GM23338 (cell line): ENCODE measurements around the gene CEACAM16. TPM values are rescaled to one million over a fixed set of nuclear protein-coding genes. Genes with fewer than 3 reads are reported as not detected.

Experiments
- ATAC-seq: fragments of 200-7000 bp; cut with Tn5 transposase; 3 replicates; pipeline ENCODE4 v1.9.1; 2020
- DNase-seq: peaks from one replicate; pipeline ENCODE4 v3.0.0-alpha.2; 2015; ENCODE audit warnings: low spot score
- H2AFZ ChIP-seq: fragments of 200-600 bp; sonication (generic); 2 replicates; pipeline ENCODE4 v1.8.0; 2016; ENCODE audit warnings: antibody characterized with exemption, mild to moderate bottlenecking, moderate library complexity
- H3F3A ChIP-seq: fragments of 200-600 bp; sonication (generic); replicated peaks from 2 replicates; pipeline ENCODE4 v1.8.0; 2017; ENCODE audit warnings: antibody characterized with exemption, mixed run types, low read depth
- H3K27ac ChIP-seq: fragments of 200-600 bp; sonication (generic); 2 replicates; pipeline ENCODE4 v1.6.1; 2016; ENCODE audit warnings: low read depth
- H3K27me3 ChIP-seq: fragments of 200-600 bp; sonication (generic); 2 replicates; pipeline ENCODE4 v1.8.0; 2016; ENCODE audit warnings: mild to moderate bottlenecking, mixed run types, moderate library complexity; ENCODE audit not compliant: insufficient read depth
- H3K36me3 ChIP-seq: fragments of 200-600 bp; sonication (generic); 2 replicates; pipeline ENCODE4 v1.8.0; 2016; ENCODE audit warnings: mild to moderate bottlenecking; ENCODE audit not compliant: insufficient read depth
- H3K4me1 ChIP-seq: fragments of 200-600 bp; sonication (generic); 2 replicates; pipeline ENCODE4 v1.8.0; 2016; ENCODE audit warnings: mild to moderate bottlenecking, moderate library complexity; ENCODE audit not compliant: insufficient read depth
- H3K4me2 ChIP-seq: fragments of 200-600 bp; sonication (generic); 2 replicates; pipeline ENCODE4 v1.7.1; 2017; ENCODE audit warnings: mixed run types
- H3K4me3 ChIP-seq: fragments of 200-600 bp; sonication (generic); 2 replicates; pipeline ENCODE4 v1.6.1; 2016; ENCODE audit warnings: mixed run types
- H3K79me2 ChIP-seq: fragments of 200-600 bp; sonication (generic); replicated peaks from 2 replicates; pipeline ENCODE4 v1.8.0; 2017; ENCODE audit warnings: mild to moderate bottlenecking; ENCODE audit not compliant: insufficient read depth
- H3K9me2 ChIP-seq: fragments of 200-600 bp; sonication (generic); 2 replicates; pipeline ENCODE4 v1.8.0; 2017; ENCODE audit not compliant: insufficient read depth
- H4K20me1 ChIP-seq: fragments of 200-600 bp; sonication (generic); replicated peaks from 2 replicates; pipeline ENCODE4 v1.8.0; 2017; ENCODE audit warnings: mild to moderate bottlenecking; ENCODE audit not compliant: insufficient read depth
- H3K27ac Mint-ChIP-seq: 2 replicates; pipeline ENCODE4 v1.8.0; 2020; ENCODE audit warnings: inconsistent platforms, mild to moderate bottlenecking, moderate library complexity, mixed read lengths
- H3K27me3 Mint-ChIP-seq: 3 replicates; pipeline ENCODE4 v1.8.0; 2022; ENCODE audit warnings: low read depth, mild to moderate bottlenecking, moderate library complexity, mixed read lengths, inconsistent platforms; ENCODE audit not compliant: insufficient read depth, poor library complexity
- H3K36me3 Mint-ChIP-seq: 3 replicates; pipeline ENCODE4 v1.8.0; 2021; ENCODE audit warnings: low read depth, mild to moderate bottlenecking, inconsistent platforms, moderate library complexity, mixed read lengths
- H3K4me1 Mint-ChIP-seq: 3 replicates; pipeline ENCODE4 v1.8.0; 2020; ENCODE audit warnings: mild to moderate bottlenecking, inconsistent platforms, mixed read lengths
- H3K4me3 Mint-ChIP-seq: 3 replicates; pipeline ENCODE4 v1.8.0; 2021; ENCODE audit warnings: moderate library complexity, mild to moderate bottlenecking, inconsistent platforms, mixed read lengths
- H3K9me3 Mint-ChIP-seq: 3 replicates; pipeline ENCODE4 v1.8.0; 2020; ENCODE audit warnings: moderate library complexity, mild to moderate bottlenecking, inconsistent platforms, mixed read lengths
- CREB1 ChIP-seq: fragments of 250-450 bp; sonication (Bioruptor Pico); IDR thresholded peaks from 2 replicates; pipeline ENCODE4 v1.5.0; 2020; ENCODE audit warnings: low read depth, mild to moderate bottlenecking, moderate library complexity
- ETS1 ChIP-seq: IDR thresholded peaks from 2 replicates; pipeline ENCODE4 v1.6.1; 2016; ENCODE audit warnings: antibody characterized with exemption
- EZH2 ChIP-seq: fragments of 200-600 bp; sonication (generic); IDR thresholded peaks from one replicate; pipeline ENCODE4 v1.8.0; 2017; ENCODE audit warnings: antibody characterized with exemption, mild to moderate bottlenecking, low read depth; ENCODE audit not compliant: unreplicated experiment
- JUNB ChIP-seq: IDR thresholded peaks from one replicate; pipeline ENCODE4 v1.6.1; 2016; ENCODE audit warnings: antibody characterized with exemption; ENCODE audit not compliant: unreplicated experiment
- ZNF462 ChIP-seq: fragments of 250-450 bp; sonication (Bioruptor Pico); IDR thresholded peaks from 2 replicates; pipeline ENCODE4 v1.5.0; 2020; ENCODE audit warnings: mild to moderate bottlenecking, moderate library complexity
- polyA plus RNA-seq: library from polyadenylated mRNA; unstranded; fragments of >200 nt; fragmentation: Nextera tagmentation; extraction: Ambion mirVana; gene quantifications from 2 replicates; pipeline ENCODE4 v1.2.1, GENCODE V29; 2016
- total RNA-seq: library from RNA; depleted of rRNA; stranded (reverse); fragments of >200 nt; shearing (Covaris generic); gene quantifications from 2 replicates; pipeline ENCODE4 v1.2.3, GENCODE V29; 2014

The CEACAM16 gene
- total and polyA plus RNA-seq, 2 experiments from 2014 or later: not detected

- TF ChIP-seq CREB1 (CRISPR knock-in tag): no peak
- no peak for TF ChIP-seq ZNF462 (CRISPR knock-in tag)
- TF ChIP-seq ETS1: no peak
- TF ChIP-seq EZH2: no peak
Observed at GRCh38 chr19:44714597-44715169, 15.7 kb downstream of the CEACAM16 start (continued).

GRCh38 chr19:44717603-44718002, 18.7 kb downstream of the CEACAM16 start:
- Histone ChIP-seq H3K4me2 (peak overlapping the region; percentile 66; the same call in 1 of the 2 replicates), H3F3A (no peaks in the 10 kb centered on the region), H3K4me1 (peaks cover 15% of the 10 kb centered on the region), H3K27me3 (no peaks in the 10 kb centered on the region), H3K27ac (peak overlapping the region; percentile 93), H3K9me2 (no peaks in the 10 kb centered on the region), H4K20me1 (no peaks in the 10 kb centered on the region), H3K36me3 (no peaks in the 10 kb centered on the region; the same call in 1 of the 2 replicates), H3K4me3 (no peak overlapping the region), H2AFZ (no peak overlapping the region), H3K79me2 (no peaks in the 10 kb centered on the region)
- Mint-ChIP-seq H3K36me3 (peaks cover 22% of the 10 kb centered on the region), H3K27me3 (peaks cover 13% of the 10 kb centered on the region), H3K27ac (no peak overlapping the region), H3K4me1 (peaks cover 8% of the 10 kb centered on the region), H3K9me3 (peaks cover 24% of the 10 kb centered on the region), H3K4me3 (no peak overlapping the region)
- DNase-seq (no peak), ATAC-seq (no peak)
- TF ChIP-seq ZNF462 (CRISPR knock-in tag): no peak
- no peak for TF ChIP-seq JUNB
